Cardiac fibroblast (primary cell): ENCODE results near the gene AAK1.
A peak's percentile ranks its signal among the peaks of the same experiment; 100 is the strongest.

Source experiments
- DNase-seq, 2 donors: peaks; one replicate each; pipeline versions ENCODE4 v3.0.0 to v3.0.0-alpha.2; 2010; ENCODE audit warnings: low read depth in 2 of 2
- H3K4me3 ChIP-seq, 2 donors: replicated peaks in 1 of 2; 1 replicate in 1 of 2; 2 replicates in 1 of 2; pipeline ENCODE4 v1.5.1; 2011; ENCODE audit warnings: low read depth in 2 of 2, low read length in 2 of 2, mild to moderate bottlenecking in 2 of 2, moderate library complexity in 1 of 2
- CTCF ChIP-seq: IDR thresholded peaks from one replicate; pipeline ENCODE4 v1.5.1; 2011; ENCODE audit warnings: low read depth, mild to moderate bottlenecking, low read length, inconsistent platforms

AAK1 gene

GRCh38 chr2:69645031-69645431 is 1.5 kb upstream of the AAK1 start:
- no peak for DNase-seq
- no peak for TF ChIP-seq CTCF
- H3K4me3 ChIP-seq, result peak overlapping the region; percentile 69 to 86

GRCh38 chr2:69644506-69644979 is 1.0 kb upstream of the AAK1 start:
- TF ChIP-seq CTCF, result no peak
- DNase-seq, result no peak

GRCh38 chr2:69642709-69643601 is 584 bp downstream of the AAK1 start:
- TF ChIP-seq CTCF, result peak; percentile 16
- DNase-seq, result peak; percentile 69 to 85
- peak overlapping the region; percentile 86 to 87 for H3K4me3 ChIP-seq

More at GRCh38 chr2:69644506-69644979, 1.0 kb upstream of the AAK1 start:
- peak overlapping the region; percentile 69 to 86 for H3K4me3 ChIP-seq

- no peak for TF ChIP-seq CTCF
- no peak for DNase-seq
- H3K4me3 ChIP-seq, result peak overlapping the region; percentile 86 to 87
Measured at GRCh38 chr2:69641887-69642708, 1.4 kb downstream of the AAK1 start.

GRCh38 chr2:69641471-69641870 is 2.1 kb downstream of the AAK1 start:
- TF ChIP-seq CTCF, result no peak
- H3K4me3 ChIP-seq, result peak overlapping the region; percentile 86 to 87
- DNase-seq, result no peak

GRCh38 chr2:69639266-69639665 is 4.3 kb downstream of the AAK1 start:
- H3K4me3 ChIP-seq, result no peak overlapping the region
- TF ChIP-seq CTCF, result no peak
- DNase-seq, result no peak
